ENCODE results near the gene STK25. TPM values are rescaled to one million over a fixed set of nuclear protein-coding genes. Genes with fewer than 3 reads are reported as not detected.

The STK25 gene
- polyA plus RNA-seq, 1 donor from 2014 or later, result 580 TPM

GRCh38 chr2:241495172-241496002, 13.0 kb downstream of the STK25 start:
- no peaks in the 10 kb centered on the region for H3K9me3 ChIP-seq (ENCODE audit: low read length)
- no peak overlapping the region for H2AFZ ChIP-seq (ENCODE audit: low read depth, low read length)
- H3K4me3 ChIP-seq (ENCODE audit: low read length), result no peak overlapping the region
- H4K20me1 ChIP-seq (ENCODE audit: insufficient read depth), result no peaks in the 10 kb centered on the region
- H3K79me2 ChIP-seq (replicated peaks; ENCODE audit: insufficient read depth, low read length), result no peaks in the 10 kb centered on the region
- H3K4me2 ChIP-seq (ENCODE audit: low read length), result no peak overlapping the region
- no peak for TF ChIP-seq EZH2 (IDR thresholded peaks at IDR 0.05; ENCODE audit: borderline replicate concordance, insufficient read depth, low read length, poor library complexity, severe bottlenecking)
- no peak for TF ChIP-seq MXI1 (conservative IDR thresholded peaks at IDR 0.05; ENCODE audit: poor library complexity, severe bottlenecking)
- no peak for TF ChIP-seq CTCF (IDR thresholded peaks at IDR 0.05; ENCODE audit: poor library complexity, severe bottlenecking)
- no peak for TF ChIP-seq POLR2AphosphoS5 (IDR thresholded peaks at IDR 0.05)
- no peak for TF ChIP-seq RAD21 (conservative IDR thresholded peaks at IDR 0.05)
- TF ChIP-seq REST (IDR thresholded peaks at IDR 0.05; ENCODE audit: borderline replicate concordance), result no peak
- TF ChIP-seq SMC3 (conservative IDR thresholded peaks at IDR 0.05; ENCODE audit: poor library complexity), result no peak
- no peak for TF ChIP-seq EP300 (conservative IDR thresholded peaks at IDR 0.05; ENCODE audit: poor library complexity, severe bottlenecking)
- TF ChIP-seq TAF1 (IDR thresholded peaks at IDR 0.05; ENCODE audit: low read depth), result no peak
- H3K27me3 ChIP-seq (ENCODE audit: insufficient read depth, low read depth, low read length), result no peaks in the 10 kb centered on the region
- H3K36me3 ChIP-seq (ENCODE audit: insufficient read depth, low read length), result no peaks in the 10 kb centered on the region
- no peaks in the 10 kb centered on the region for H3F3A ChIP-seq (ENCODE audit: insufficient read depth, low read length, poor library complexity, severe bottlenecking)
- no peaks in the 10 kb centered on the region for H3K9me2 ChIP-seq (ENCODE audit: insufficient read depth, low read length)
- H3K27ac ChIP-seq (ENCODE audit: low read length), result no peak overlapping the region
- H3K9ac ChIP-seq (ENCODE audit: low read length), result no peak overlapping the region

- Histone ChIP-seq H3K9me2 (ENCODE audit: insufficient read depth, low read length) (no peaks in the 10 kb centered on the region), H4K20me1 (ENCODE audit: insufficient read depth) (no peaks in the 10 kb centered on the region), H3K36me3 (ENCODE audit: insufficient read depth, low read length) (no peaks in the 10 kb centered on the region), H3K4me2 (ENCODE audit: low read length) (no peak overlapping the region), H3K27me3 (ENCODE audit: insufficient read depth, low read depth, low read length) (no peaks in the 10 kb centered on the region), H2AFZ (ENCODE audit: low read depth, low read length) (no peak overlapping the region), H3K4me3 (ENCODE audit: low read length) (no peak overlapping the region), H3K9ac (ENCODE audit: low read length) (no peak overlapping the region), H3K9me3 (ENCODE audit: low read length) (no peaks in the 10 kb centered on the region), H3F3A (ENCODE audit: insufficient read depth, low read length, poor library complexity, severe bottlenecking) (no peaks in the 10 kb centered on the region), H3K27ac (ENCODE audit: low read length) (no peak overlapping the region), H3K79me2 (replicated peaks; ENCODE audit: insufficient read depth, low read length) (no peaks in the 10 kb centered on the region)
- TF ChIP-seq MXI1 (conservative IDR thresholded peaks at IDR 0.05; ENCODE audit: poor library complexity, severe bottlenecking), result no peak
- no peak for TF ChIP-seq EZH2 (IDR thresholded peaks at IDR 0.05; ENCODE audit: borderline replicate concordance, insufficient read depth, low read length, poor library complexity, severe bottlenecking)
- TF ChIP-seq REST (IDR thresholded peaks at IDR 0.05; ENCODE audit: borderline replicate concordance), result no peak
- no peak for TF ChIP-seq EP300 (conservative IDR thresholded peaks at IDR 0.05; ENCODE audit: poor library complexity, severe bottlenecking)
- TF ChIP-seq CTCF (IDR thresholded peaks at IDR 0.05; ENCODE audit: poor library complexity, severe bottlenecking), result no peak
- no peak for TF ChIP-seq SMC3 (conservative IDR thresholded peaks at IDR 0.05; ENCODE audit: poor library complexity)
- no peak for TF ChIP-seq RAD21 (conservative IDR thresholded peaks at IDR 0.05)
- no peak for TF ChIP-seq POLR2AphosphoS5 (IDR thresholded peaks at IDR 0.05)
- no peak for TF ChIP-seq TAF1 (IDR thresholded peaks at IDR 0.05; ENCODE audit: low read depth)
Measured at GRCh38 chr2:241494311-241494908, 14.0 kb downstream of the STK25 start.
